Psoas muscle (tissue), 8 donors: ENCODE measurements around the gene ADAD2. TPM values are rescaled to one million over a fixed set of nuclear protein-coding genes. Genes with fewer than 3 reads are reported as not detected.

Source experiments
- ATAC-seq, 4 donors: fragments of 200-7000 bp; cut with Tn5 transposase; one replicate each; pipeline ENCODE4 v1.9.1; 2020; ENCODE audit warnings: moderate library complexity in 3 of 4, mild to moderate bottlenecking in 2 of 4
- DNase-seq, 2 donors: peaks; one replicate each; pipeline ENCODE4 v3.0.0-alpha.2; 2020
- H3K27ac ChIP-seq: fragments of 200-600 bp; one replicate; pipeline ENCODE4 v1.8.0; 2022
- H3K27me3 ChIP-seq, 3 donors: fragments of 200-600 bp in 1 of 3; one replicate each; pipeline versions ENCODE4 v1.6.1 to v1.8.0; 2013 to 2022; ENCODE audit warnings: low read length in 2 of 3, mild to moderate bottlenecking in 2 of 3, moderate library complexity in 1 of 3; ENCODE audit not compliant: insufficient read depth in 3 of 3
- H3K36me3 ChIP-seq, 2 donors: fragments of 200-600 bp in 1 of 2; one replicate each; pipeline versions ENCODE4 v1.6.1 to v1.8.0; 2013 to 2022; ENCODE audit warnings: low read depth in 1 of 2, mild to moderate bottlenecking in 1 of 2, moderate library complexity in 1 of 2; ENCODE audit not compliant: insufficient read depth in 1 of 2
- H3K4me1 ChIP-seq: fragments of 200-600 bp; one replicate; pipeline ENCODE4 v1.8.0; 2022
- H3K4me3 ChIP-seq: fragments of 200-600 bp; one replicate; pipeline ENCODE4 v1.8.0; 2022; ENCODE audit warnings: mild to moderate bottlenecking
- H3K9me3 ChIP-seq: fragments of 200-600 bp; one replicate; pipeline ENCODE4 v1.8.0; 2022
- CTCF ChIP-seq: fragments of 200-600 bp; IDR thresholded peaks from one replicate; pipeline ENCODE4 v1.8.0; 2022; ENCODE audit warnings: antibody characterized with exemption
- WGBS, 3 donors: extraction: QIAGEN DNeasy Blood & Tissue Kit; methylation state at CpG; one replicate each; pipeline versions ENCODE4 v1.1.6 to v1.1.7; 2013; 5-methylcytosine and 5-hydroxymethylcytosine counted together
- intact Hi-C, 2 donors: fragments of 100-400 bp; cut with DNase I; formaldehyde crosslinking; loops; one replicate each; pipeline versions ENCODE4 v1.11.0 to v1.14.2; 2022
- polyA plus RNA-seq, 3 donors: library from polyadenylated mRNA; stranded (reverse); fragments of 200-250 nt; gene quantifications; one replicate each; pipeline ENCODE4 v1.2.3, GENCODE V29; 2013
- total RNA-seq, 4 donors: library from RNA; stranded (reverse); fragmentation: NEBNext Ultra II Directional in 2 of 4; extraction: Animal tissue kit (Norgen Biotek cat#: 25700) in 2 of 4; gene quantifications; one replicate each; pipeline versions ENCODE4 v1.2.1 to v1.2.4, GENCODE V29; 2021 to 2023
- donor health status: healthy with polysubstance abuse.
- donor health status: DM: no; HTN: no; CAD: no; lungs with moderate emphysema.
- donor health status: Bipolar disorder and iron deficiency.
- donor health status: healthy.
- donor health status: DM: yes; HTN: yes; CAD: no.
- donor health status: DM: no; HTN: no; CAD: no.
- donor health status: DM: no; HTN: no; CAD: no.
- donor health status: DM: yes; HTN: yes; CAD: no.

Gene ADAD2
- total and polyA plus RNA-seq, 7 donors = 0.17 to 0.69 (median 0.18) TPM; not detected in 4

- 74 to 86% (median 81%) methylated on average over 11 of the region's 11 CpGs for WGBS, 3 donors
- H3K4me1 ChIP-seq = peaks cover 10% of the 10 kb centered on the region
- intact Hi-C loops = loop anchor here (2.0 to 10.0 kb wide), 2 partner anchors 30 to 310 kb away; partner anchors contain the start of genes DNAAF1 (in 1 of the 2) and HSDL1 (in 1 of the 2)
- ATAC-seq (no peak), DNase-seq (no peak)
- H3K27me3 ChIP-seq = no peaks in the 10 kb centered on the region
- H3K36me3 ChIP-seq = peaks cover 0 to 10% of the 10 kb centered on the region in 2 donors
- no peaks in the 10 kb centered on the region for H3K9me3 ChIP-seq
- H3K4me3 ChIP-seq = no peak overlapping the region
- H3K27ac ChIP-seq = no peak overlapping the region
- TF ChIP-seq CTCF = no peak
Measured at GRCh38 chr16:84174396-84174795, 16.6 kb upstream of the ADAD2 start.

GRCh38 chr16:84175350-84176081 lies 15.4 kb upstream of the ADAD2 start:
- Histone ChIP-seq H3K36me3 (peaks cover 0 to 21% of the 10 kb centered on the region in 2 donors), H3K4me1 (peaks cover 10% of the 10 kb centered on the region), H3K4me3 (no peak overlapping the region), H3K27me3 (no peaks in the 10 kb centered on the region), H3K9me3 (no peaks in the 10 kb centered on the region), H3K27ac (no peak overlapping the region)
- intact Hi-C loops = loop anchor here (2.0 to 10.0 kb wide), 3 partner anchors 31 to 309 kb away; partner anchors contain the start of genes DNAAF1 (in 1 of the 2) and HSDL1 (in 1 of the 2)
- peak; percentile 47 for TF ChIP-seq CTCF
- ATAC-seq (peak; percentile 62 to 88 (median 77)), DNase-seq (peak in 1 of 2 donors; percentile 57)
- WGBS, 3 donors = 36 to 61% (median 43%) methylated on average over 10 of the region's 10 CpGs

GRCh38 chr16:84176192-84177053 lies 14.5 kb upstream of the ADAD2 start:
- H3K27ac ChIP-seq = peak overlapping the region; percentile 23
- peaks cover 10% of the 10 kb centered on the region for H3K4me1 ChIP-seq
- intact Hi-C loops = loop anchor here (5.0 to 10.0 kb wide), 2 partner anchors 89 to 308 kb away; no protein-coding TSS in a partner anchor
- no peaks in the 10 kb centered on the region for H3K9me3 ChIP-seq
- H3K4me3 ChIP-seq = no peak overlapping the region
- DNase-seq = no peak
- peak in 2 of 4 donors; percentile 12 to 27 for ATAC-seq
- no peak for TF ChIP-seq CTCF
- H3K36me3 ChIP-seq = peaks cover 6 to 30% of the 10 kb centered on the region in 2 donors
- 56 to 60% (median 60%) methylated on average over 18 of the region's 18 CpGs for WGBS, 3 donors
- no peaks in the 10 kb centered on the region for H3K27me3 ChIP-seq

DNA sequence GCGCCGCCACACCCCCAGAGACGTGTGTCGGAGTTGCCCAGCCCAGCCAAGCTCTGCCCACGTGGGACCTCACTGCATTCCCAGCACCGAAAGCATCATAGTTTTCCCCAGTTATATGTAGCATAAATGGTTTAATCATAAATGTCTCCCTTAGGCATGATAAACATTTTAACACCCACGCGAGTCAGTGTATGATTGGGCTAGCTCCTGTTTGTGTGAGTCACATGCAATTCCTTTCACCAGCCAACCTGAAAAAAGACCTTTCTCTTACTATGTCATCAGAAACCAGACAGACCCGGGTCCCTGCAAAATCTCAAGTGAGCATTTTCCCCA lies 13.2 kb upstream of the ADAD2 start:
- ATAC-seq = no peak
- no peaks in the 10 kb centered on the region for H3K27me3 ChIP-seq
- intact Hi-C loops = loop anchor here (2.0 to 10.0 kb wide), 3 partner anchors 33 to 307 kb away; partner anchors contain the start of genes DNAAF1 (in 1 of the 2) and HSDL1 (in 1 of the 2)
- 66 to 79% (median 77%) methylated on average over 9 of the region's 9 CpGs for WGBS, 3 donors
- peaks cover 6 to 43% of the 10 kb centered on the region in 2 donors for H3K36me3 ChIP-seq
- peaks cover 10% of the 10 kb centered on the region for H3K4me1 ChIP-seq
- no peak for TF ChIP-seq CTCF
- H3K27ac ChIP-seq = no peak overlapping the region
- H3K9me3 ChIP-seq = no peaks in the 10 kb centered on the region
- DNase-seq = no peak
- no peak overlapping the region for H3K4me3 ChIP-seq
